ENCODE measurements around the gene SERP2. TPM values are rescaled to one million over a fixed set of nuclear protein-coding genes. Genes with fewer than 3 reads are reported as not detected.

SERP2 gene
- not detected for total RNA-seq

DNA sequence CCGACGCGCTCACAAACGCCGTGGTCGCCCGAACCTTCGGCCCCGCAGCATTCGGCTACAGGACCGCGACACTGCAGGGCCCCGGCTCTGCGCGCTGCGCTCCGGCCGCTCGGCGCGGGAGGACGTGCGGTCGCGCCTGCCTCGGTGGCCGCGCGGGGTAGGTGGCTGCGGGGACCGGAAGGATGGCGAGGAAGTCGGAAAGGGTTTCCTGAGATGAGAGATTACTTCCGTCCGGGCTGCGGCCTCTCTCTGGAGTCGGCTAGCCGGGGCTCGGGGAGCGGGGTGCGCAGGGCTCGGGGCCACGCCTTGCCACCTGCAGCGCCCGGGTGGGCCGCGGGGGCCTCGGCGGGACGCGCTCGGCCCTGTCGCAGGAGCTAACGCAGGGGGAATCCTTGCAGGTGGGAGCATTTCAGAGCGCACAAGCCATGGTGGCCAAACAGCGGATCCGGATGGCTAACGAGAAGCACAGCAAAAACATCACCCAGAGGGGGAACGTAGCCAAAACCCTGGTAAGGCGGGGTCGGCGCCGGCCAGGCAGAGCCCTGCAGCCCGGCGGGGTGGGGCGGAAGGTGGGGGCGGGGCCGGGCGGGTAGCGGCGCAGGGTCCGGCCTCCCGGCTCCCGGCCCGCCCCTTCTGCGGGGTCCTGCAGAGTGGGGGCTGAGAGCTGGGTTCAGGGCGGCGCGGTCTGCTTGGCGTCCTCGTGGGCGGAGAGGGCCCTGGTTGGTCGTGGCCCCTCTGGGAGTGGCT lies at the start of gene SERP2:
SERP2 (plus strand) TSS at position 224 of the 747 bp plus-strand sequence; CDS start at position 426, 202 bp downstream.

Other genes with a start within 250 kb of the SERP2 start
- gene TSC22D1, start 202.5 kb downstream of the SERP2 start, total RNA-seq: 10 to 100 TPM; 13.4 to 14.1 TPM